Immature natural killer cell (primary cell): ENCODE data around the gene FAM240B. TPM values are rescaled to one million over a fixed set of nuclear protein-coding genes. Genes with fewer than 3 reads are reported as not detected.

ENCODE experiments used
- DNase-seq, 3 donors: peaks; one replicate each; pipeline ENCODE4 v3.0.0; 2022; ENCODE audit warnings: mixed read lengths in 1 of 3
- H3K27ac Mint-ChIP-seq, 6 donors: one replicate each; pipeline ENCODE4 v1.8.0; 2020; ENCODE audit warnings: mixed read lengths in 6 of 6, mild to moderate bottlenecking in 5 of 6, inconsistent platforms in 4 of 6, moderate library complexity in 3 of 6
- H3K27me3 Mint-ChIP-seq, 3 donors: one replicate each; pipeline ENCODE4 v1.8.0; 2020 to 2021; ENCODE audit warnings: low read depth in 3 of 3, mild to moderate bottlenecking in 3 of 3, mixed read lengths in 3 of 3, moderate library complexity in 3 of 3, inconsistent platforms in 1 of 3
- H3K36me3 Mint-ChIP-seq, 3 donors: one replicate each; pipeline ENCODE4 v1.8.0; 2020; ENCODE audit warnings: mixed read lengths in 3 of 3, inconsistent platforms in 2 of 3, mild to moderate bottlenecking in 2 of 3
- H3K4me1 Mint-ChIP-seq, 2 donors: one replicate each; pipeline ENCODE4 v1.8.0; 2020; ENCODE audit warnings: inconsistent platforms in 2 of 2, mild to moderate bottlenecking in 2 of 2, mixed read lengths in 2 of 2, moderate library complexity in 1 of 2
- H3K4me3 Mint-ChIP-seq, 5 donors: one replicate each; pipeline ENCODE4 v1.8.0; 2020; ENCODE audit warnings: mild to moderate bottlenecking in 5 of 5, mixed read lengths in 5 of 5, inconsistent platforms in 3 of 5, moderate library complexity in 3 of 5
- H3K9me3 Mint-ChIP-seq, 6 donors: one replicate each; pipeline ENCODE4 v1.8.0; 2020; ENCODE audit warnings: mild to moderate bottlenecking in 6 of 6, mixed read lengths in 6 of 6, inconsistent platforms in 4 of 6, moderate library complexity in 3 of 6
- polyA plus RNA-seq, 3 donors: library from polyadenylated mRNA; unstranded; fragments of 300-500 nt; fragmentation: Illumina TruSeq; gene quantifications; one replicate each; pipeline ENCODE4 v1.2.3, GENCODE V29; 2021

Gene FAM240B
- polyA plus RNA-seq = not detected

DNA sequence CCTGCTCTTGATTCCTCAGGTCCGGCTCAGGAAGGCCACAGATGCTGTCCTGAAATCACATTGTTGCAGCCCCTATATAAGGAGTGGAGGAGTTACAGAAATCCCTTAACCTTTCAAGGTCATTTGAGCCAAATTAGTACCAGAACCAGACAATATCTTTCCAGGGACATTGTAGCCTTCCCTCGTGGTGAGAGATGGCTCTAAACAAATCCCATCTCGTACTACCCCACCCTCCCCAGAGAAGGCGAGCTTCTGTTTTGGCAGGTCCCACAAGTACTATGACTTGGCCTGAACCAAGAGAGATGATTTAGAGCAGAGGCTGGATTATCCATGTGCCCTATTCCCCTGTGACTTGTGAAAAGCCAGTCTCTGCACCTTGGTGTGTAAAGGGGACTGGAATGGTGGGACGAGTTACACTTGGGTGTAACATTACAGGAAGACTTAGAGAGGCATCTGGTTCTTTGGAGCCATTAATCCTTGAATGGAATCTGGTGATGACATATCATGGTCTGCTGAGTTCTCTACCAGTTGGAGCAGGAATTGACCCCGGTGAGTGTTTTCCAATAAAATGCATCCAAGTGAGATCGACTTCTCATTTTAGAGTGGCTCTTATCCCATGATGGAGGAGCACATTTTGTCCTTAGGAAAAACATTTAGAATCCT, at the start of gene FAM240B:
FAM240B (minus strand) TSS at position 51 of the 663 bp plus-strand sequence. CDS start 16,134 bp downstream, outside the sequence.
- no peaks in the 10 kb centered on the region for H3K36me3 Mint-ChIP-seq
- H3K9me3 Mint-ChIP-seq = peaks cover 0 to 5% (median 0%) of the 10 kb centered on the region in 6 donors
- H3K27me3 Mint-ChIP-seq = peaks cover 0 to 4% (median 2%) of the 10 kb centered on the region in 3 donors
- no peak within 1 kb of the TSS for H3K27ac Mint-ChIP-seq
- H3K4me3 Mint-ChIP-seq = no peak within 1 kb of the TSS
- H3K4me1 Mint-ChIP-seq = no peaks in the 10 kb centered on the region
- no peak for DNase-seq

GRCh38 chr9:38768351-38768761, 48.4 kb upstream of the FAM240B start:
- Mint-ChIP-seq H3K4me1 (no peaks in the 10 kb centered on the region), H3K27me3 (peaks cover 0 to 8% (median 8%) of the 10 kb centered on the region in 3 donors), H3K4me3 (no peak overlapping the region), H3K9me3 (peaks cover 0 to 6% (median 3%) of the 10 kb centered on the region in 6 donors), H3K36me3 (peaks cover 0 to 3% (median 0%) of the 10 kb centered on the region in 3 donors), H3K27ac (no peak overlapping the region)
- no peak for DNase-seq

DNA sequence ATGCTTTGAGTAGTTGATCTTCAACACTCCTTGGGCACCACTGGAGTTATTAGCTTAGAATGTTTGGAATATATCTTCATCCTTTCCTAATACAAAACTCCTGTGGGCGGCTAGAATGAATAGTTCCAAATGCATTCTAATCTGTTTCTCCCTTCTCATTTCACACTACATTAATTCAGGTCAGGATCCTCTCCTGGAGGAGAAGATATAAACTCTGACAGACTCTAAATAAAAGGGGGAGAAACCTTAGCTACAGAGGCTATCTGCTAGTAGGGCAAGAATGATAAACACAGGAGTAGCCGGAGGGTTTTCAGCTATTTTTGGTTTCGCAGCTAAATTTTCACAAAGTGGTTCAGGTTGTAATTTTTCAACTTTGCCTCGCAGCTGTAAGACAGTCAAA, 45.2 kb upstream of the FAM240B start:
- Mint-ChIP-seq H3K36me3 (peaks cover 0 to 3% (median 0%) of the 10 kb centered on the region in 3 donors), H3K4me1 (no peaks in the 10 kb centered on the region), H3K27me3 (peaks cover 0 to 4% (median 2%) of the 10 kb centered on the region in 3 donors), H3K4me3 (no peak overlapping the region), H3K9me3 (peaks cover 0 to 6% (median 3%) of the 10 kb centered on the region in 6 donors), H3K27ac (no peak overlapping the region)
- DNase-seq = no peak

DNA sequence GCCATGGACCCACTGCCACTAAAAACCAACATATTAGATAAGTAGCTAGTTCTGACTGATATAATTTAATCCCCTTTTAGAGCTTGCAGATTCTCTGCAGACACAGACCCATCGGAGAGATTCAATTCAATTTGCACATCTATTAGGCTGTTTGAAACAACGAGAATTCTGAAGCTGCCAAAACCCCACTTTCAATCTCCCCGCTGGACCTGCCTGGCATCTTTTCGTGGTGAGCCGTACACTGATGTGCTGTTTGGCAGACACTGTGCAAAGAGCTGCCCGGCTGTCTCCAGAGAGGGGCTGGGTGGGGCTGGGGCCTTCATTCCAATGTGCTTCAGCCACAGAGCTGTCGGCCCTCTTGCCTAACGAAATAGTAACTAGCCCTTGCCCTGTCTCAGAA, 42.1 kb upstream of the FAM240B start:
- Mint-ChIP-seq H3K9me3 (peaks cover 0 to 5% (median under 1%) of the 10 kb centered on the region in 6 donors), H3K4me3 (no peak overlapping the region), H3K4me1 (no peaks in the 10 kb centered on the region), H3K27ac (no peak overlapping the region), H3K36me3 (peaks cover 0 to 3% (median 0%) of the 10 kb centered on the region in 3 donors), H3K27me3 (peaks cover 0 to 4% (median 2%) of the 10 kb centered on the region in 3 donors)
- DNase-seq = no peak

- H3K4me3 Mint-ChIP-seq = no peak overlapping the region
- no peaks in the 10 kb centered on the region for H3K4me1 Mint-ChIP-seq
- no peak overlapping the region for H3K27ac Mint-ChIP-seq
- peaks cover 0 to 4% (median 2%) of the 10 kb centered on the region in 3 donors for H3K27me3 Mint-ChIP-seq
- peaks cover 0 to 3% (median 0%) of the 10 kb centered on the region in 3 donors for H3K36me3 Mint-ChIP-seq
- peaks cover 0 to 5% (median under 1%) of the 10 kb centered on the region in 6 donors for H3K9me3 Mint-ChIP-seq
- no peak for DNase-seq
These were observed 41.4 kb upstream of the FAM240B start for GRCh38 chr9:38761339-38761738.

- H3K36me3 Mint-ChIP-seq = no peaks in the 10 kb centered on the region
- DNase-seq = no peak
- peaks cover 0 to 2% (median 0%) of the 10 kb centered on the region in 6 donors for H3K9me3 Mint-ChIP-seq
- no peak overlapping the region for H3K4me3 Mint-ChIP-seq
- no peaks in the 10 kb centered on the region for H3K4me1 Mint-ChIP-seq
- peaks cover 0 to 4% (median 0%) of the 10 kb centered on the region in 3 donors for H3K27me3 Mint-ChIP-seq
- no peak overlapping the region for H3K27ac Mint-ChIP-seq
These were observed 36.8 kb upstream of the FAM240B start for GRCh38 chr9:38756702-38757101.

DNA sequence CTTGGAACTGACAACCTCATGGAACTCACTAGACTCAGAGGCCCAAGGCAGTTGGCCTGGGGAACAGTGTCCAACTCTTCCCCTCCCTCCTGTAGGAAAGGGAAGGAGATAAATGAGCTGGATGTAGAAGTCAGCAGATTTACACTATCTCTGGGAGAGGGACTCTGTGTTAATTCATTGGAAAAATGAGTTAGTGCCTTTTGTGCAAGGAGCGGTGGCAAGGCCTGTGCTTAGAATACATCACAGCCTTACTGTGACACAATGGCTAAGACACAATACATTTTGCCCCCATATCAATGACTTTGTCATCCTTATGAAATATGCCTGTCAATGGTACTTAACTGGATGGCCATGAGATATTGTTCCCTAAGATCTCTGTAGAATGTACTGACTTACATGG, 28.0 kb upstream of the FAM240B start:
- Mint-ChIP-seq H3K27ac (no peak overlapping the region), H3K4me1 (no peaks in the 10 kb centered on the region), H3K9me3 (peaks cover 0 to 2% (median 0%) of the 10 kb centered on the region in 6 donors), H3K36me3 (no peaks in the 10 kb centered on the region), H3K4me3 (no peak overlapping the region), H3K27me3 (peaks cover 2 to 6% (median 5%) of the 10 kb centered on the region in 3 donors)
- DNase-seq = no peak

DNA sequence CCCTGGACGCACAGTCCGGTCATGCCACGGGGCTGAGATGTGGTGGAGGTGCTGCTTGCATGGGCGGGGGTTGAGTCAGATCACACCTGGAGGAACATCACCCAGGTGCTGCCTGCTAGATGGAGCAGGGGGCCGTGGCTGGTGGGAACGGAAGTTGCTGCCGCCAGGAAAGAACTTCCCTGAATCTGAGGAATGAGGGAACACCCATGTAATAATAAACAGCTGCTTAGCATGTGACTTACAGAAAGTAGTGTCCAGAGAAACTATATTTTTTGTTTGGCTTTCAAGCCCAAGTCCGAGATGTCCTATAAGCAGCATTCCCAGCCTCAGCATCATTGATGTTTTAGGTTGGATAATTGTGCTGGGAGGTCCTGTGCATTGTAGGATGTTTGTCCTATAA, 27.1 kb upstream of the FAM240B start:
- Mint-ChIP-seq H3K4me1 (no peaks in the 10 kb centered on the region), H3K4me3 (no peak overlapping the region), H3K27ac (no peak overlapping the region), H3K36me3 (no peaks in the 10 kb centered on the region), H3K9me3 (peaks cover 0 to 2% (median 0%) of the 10 kb centered on the region in 6 donors), H3K27me3 (peaks cover 4 to 6% (median 6%) of the 10 kb centered on the region in 3 donors)
- DNase-seq = no peak

DNA sequence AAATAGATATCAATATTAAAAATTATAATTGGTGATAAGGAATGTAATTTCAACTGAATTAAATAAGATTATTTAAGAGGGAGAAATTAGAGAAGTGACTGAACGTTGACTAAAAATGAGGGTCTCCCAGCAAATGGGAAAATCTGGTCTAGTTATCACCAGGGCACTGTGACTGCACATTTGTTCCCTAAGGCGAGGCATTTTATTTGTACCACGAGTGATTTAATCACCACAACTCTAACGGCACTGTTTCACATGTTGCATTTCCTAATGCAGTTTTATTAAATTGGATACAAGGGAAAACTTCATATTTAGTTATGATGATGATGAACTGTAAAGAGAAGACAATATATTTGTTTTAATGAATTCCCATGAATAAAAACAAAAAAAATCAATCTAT, 26.4 kb upstream of the FAM240B start:
- no peak for DNase-seq
- no peaks in the 10 kb centered on the region for H3K4me1 Mint-ChIP-seq
- no peak overlapping the region for H3K27ac Mint-ChIP-seq
- peaks cover 4 to 6% (median 6%) of the 10 kb centered on the region in 3 donors for H3K27me3 Mint-ChIP-seq
- peaks cover 0 to 2% (median 0%) of the 10 kb centered on the region in 6 donors for H3K9me3 Mint-ChIP-seq
- no peaks in the 10 kb centered on the region for H3K36me3 Mint-ChIP-seq
- no peak overlapping the region for H3K4me3 Mint-ChIP-seq

DNA sequence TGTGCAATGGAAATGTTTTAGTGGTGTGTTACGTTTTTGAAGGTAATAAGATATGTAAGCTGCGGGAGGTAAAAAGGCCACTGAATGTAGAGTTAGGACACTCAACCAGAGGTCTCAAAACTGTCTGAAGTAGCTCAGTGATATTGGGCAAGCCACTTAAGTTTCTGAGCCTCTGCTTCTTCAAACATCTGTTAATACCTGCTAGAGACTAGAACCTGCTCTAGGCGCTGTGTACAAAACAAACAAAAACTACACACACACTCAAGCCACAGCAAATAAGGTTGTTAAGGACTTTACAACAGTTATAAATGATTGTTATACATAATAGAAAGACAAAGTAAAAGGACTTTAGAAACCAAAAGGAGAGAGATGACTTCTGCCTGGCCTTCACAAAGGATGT, 24.6 kb upstream of the FAM240B start:
- no peak overlapping the region for H3K4me3 Mint-ChIP-seq
- peaks cover 0 to 2% (median 0%) of the 10 kb centered on the region in 6 donors for H3K9me3 Mint-ChIP-seq
- no peaks in the 10 kb centered on the region for H3K36me3 Mint-ChIP-seq
- H3K4me1 Mint-ChIP-seq = no peaks in the 10 kb centered on the region
- DNase-seq = no peak
- peaks cover 6 to 9% (median 9%) of the 10 kb centered on the region in 3 donors for H3K27me3 Mint-ChIP-seq
- no peak overlapping the region for H3K27ac Mint-ChIP-seq

GRCh38 chr9:38737246-38737645, 17.3 kb upstream of the FAM240B start:
- no peak for DNase-seq
- H3K9me3 Mint-ChIP-seq = no peaks in the 10 kb centered on the region
- H3K27ac Mint-ChIP-seq = no peak overlapping the region
- H3K36me3 Mint-ChIP-seq = no peaks in the 10 kb centered on the region
- no peaks in the 10 kb centered on the region for H3K4me1 Mint-ChIP-seq
- H3K4me3 Mint-ChIP-seq = no peak overlapping the region
- peaks cover 6 to 11% (median 8%) of the 10 kb centered on the region in 3 donors for H3K27me3 Mint-ChIP-seq

- Mint-ChIP-seq H3K4me3 (no peak overlapping the region), H3K27ac (no peak overlapping the region), H3K36me3 (no peaks in the 10 kb centered on the region), H3K27me3 (peaks cover 0 to 13% (median 9%) of the 10 kb centered on the region in 3 donors), H3K4me1 (no peaks in the 10 kb centered on the region), H3K9me3 (peaks cover 0 to 2% (median 0%) of the 10 kb centered on the region in 6 donors)
- no peak for DNase-seq
These were observed 14.9 kb upstream of the FAM240B start for GRCh38 chr9:38734831-38735230.

- no peaks in the 10 kb centered on the region for H3K36me3 Mint-ChIP-seq
These were observed 13.6 kb upstream of the FAM240B start for GRCh38 chr9:38733503-38733902.

DNA sequence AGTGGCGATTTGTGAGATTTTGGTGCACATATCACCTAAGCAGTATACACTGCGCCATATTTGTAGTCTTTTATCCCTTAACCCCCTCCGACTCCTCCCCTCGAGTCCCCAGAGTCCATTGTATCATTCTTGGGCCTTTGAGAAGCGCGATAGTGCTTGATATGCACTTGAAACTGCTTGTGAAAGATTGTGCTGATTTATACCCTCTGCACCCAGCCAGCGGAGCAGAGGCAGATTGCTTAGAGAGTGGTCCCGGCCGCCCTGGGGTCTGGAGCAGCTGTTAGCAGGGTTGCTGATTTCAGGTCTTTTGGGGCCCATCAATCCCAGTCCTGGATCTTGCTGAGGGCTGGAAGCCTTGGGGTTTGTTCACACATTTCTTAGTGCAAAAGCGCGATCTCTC, 13.0 kb upstream of the FAM240B start:
- Mint-ChIP-seq H3K27ac (no peak overlapping the region), H3K27me3 (peaks cover 0 to 9% (median 4%) of the 10 kb centered on the region in 3 donors), H3K4me3 (no peak overlapping the region), H3K9me3 (peaks cover 0 to 2% (median 0%) of the 10 kb centered on the region in 6 donors), H3K36me3 (no peaks in the 10 kb centered on the region), H3K4me1 (no peaks in the 10 kb centered on the region)
- DNase-seq = no peak

More at GRCh38 chr9:38733503-38733902, 13.6 kb upstream of the FAM240B start:
- DNase-seq = no peak
- H3K27ac Mint-ChIP-seq = no peak overlapping the region
- H3K9me3 Mint-ChIP-seq = peaks cover 0 to 2% (median 0%) of the 10 kb centered on the region in 6 donors
- peaks cover 0 to 7% (median 6%) of the 10 kb centered on the region in 3 donors for H3K27me3 Mint-ChIP-seq
- H3K4me1 Mint-ChIP-seq = no peaks in the 10 kb centered on the region
- H3K4me3 Mint-ChIP-seq = no peak overlapping the region
